Activated naive CD4-positive, alpha-beta T cell treated with anti-CD3 and anti-CD28 coated beads, Interleukin-2, amount 50 U/mL, for 72 hours (primary cell): ENCODE data around the gene PITX1. TPM values are rescaled to one million over a fixed set of nuclear protein-coding genes. Genes with fewer than 3 reads are reported as not detected.
"Not testable (repeated sequence)": the region's sequence is repeated elsewhere in the genome, so short reads cannot be mapped to it uniquely, and the experiment has no call there.

Experiments
- ATAC-seq, 2 donors: fragments of 150-1000 bp; cut with Tn5 transposase; 2 replicates each; pipeline ENCODE4 v1.10.0; 2021; ENCODE audit warnings: mild to moderate bottlenecking in 2 of 2, moderate library complexity in 2 of 2
- DNase-seq, 2 donors: peaks; one replicate each; pipeline ENCODE4 v3.0.0; 2021 to 2022; ENCODE audit warnings: low spot score in 2 of 2
- H3K27ac Mint-ChIP-seq, 2 donors: one replicate each; pipeline ENCODE4 v1.8.0; 2022; ENCODE audit warnings: mild to moderate bottlenecking in 2 of 2, mixed read lengths in 2 of 2
- H3K36me3 Mint-ChIP-seq, 2 donors: one replicate each; pipeline ENCODE4 v1.8.0; 2022; ENCODE audit warnings: mixed read lengths in 2 of 2
- H3K9me3 Mint-ChIP-seq, 2 donors: one replicate each; pipeline ENCODE4 v1.8.0; 2022; ENCODE audit warnings: mixed read lengths in 2 of 2
- total RNA-seq, 2 donors: library from RNA; stranded (reverse); gene quantifications; one replicate each; pipeline ENCODE4 v1.2.3, GENCODE V29; 2022

The PITX1 gene
- total RNA-seq: under 1 TPM in 1 of 2 donors, not detected in 1; 0.62 TPM

GRCh38 chr5:135033901-135034235, at the start of gene PITX1:
Gene PITX1 (minus strand): TSS chr5:135034228. CDS start chr5:135033881, 347 bp downstream.
- H3K27ac Mint-ChIP-seq: no peak within 1 kb of the TSS
- DNase-seq (no peak), ATAC-seq (peak; percentile 15 to 36)
- H3K36me3 Mint-ChIP-seq: peaks cover 11 to 17% of the 10 kb centered on the region in 2 donors
- peaks cover 6% of the 10 kb centered on the region in 2 donors for H3K9me3 Mint-ChIP-seq

- not testable (repeated sequence) for H3K9me3 Mint-ChIP-seq, DNase-seq, H3K27ac Mint-ChIP-seq, ATAC-seq
- H3K36me3 Mint-ChIP-seq: peaks cover 0 to 12% of the 10 kb centered on the region in 2 donors
Measured at GRCh38 chr5:135083334-135083733, 49.3 kb upstream of the PITX1 start.

- H3K36me3 Mint-ChIP-seq: peaks cover 0 to 12% of the 10 kb centered on the region in 2 donors
- no peak for DNase-seq
- no peak overlapping the region for H3K27ac Mint-ChIP-seq
- H3K9me3 Mint-ChIP-seq: peaks cover 5 to 9% of the 10 kb centered on the region in 2 donors
- no peak for ATAC-seq
Measured at GRCh38 chr5:135081240-135081639, 47.2 kb upstream of the PITX1 start.

- Mint-ChIP-seq H3K36me3 (peaks cover 0 to 12% of the 10 kb centered on the region in 2 donors), H3K27ac (no peak overlapping the region), H3K9me3 (peaks cover 5 to 9% of the 10 kb centered on the region in 2 donors)
- no peak for DNase-seq
- ATAC-seq: no peak
Measured at GRCh38 chr5:135079760-135080159, 45.7 kb upstream of the PITX1 start.

GRCh38 chr5:135079099-135079681, 45.2 kb upstream of the PITX1 start:
- H3K36me3 Mint-ChIP-seq: peaks cover 0 to 12% of the 10 kb centered on the region in 2 donors
- H3K9me3 Mint-ChIP-seq: peaks cover 5 to 9% of the 10 kb centered on the region in 2 donors
- no peak for ATAC-seq
- no peak overlapping the region for H3K27ac Mint-ChIP-seq
- DNase-seq: peak in 1 of 2 donors; percentile 25

- ATAC-seq (no peak), DNase-seq (peak in 1 of 2 donors; percentile 25)
- Mint-ChIP-seq H3K36me3 (peaks cover 0 to 12% of the 10 kb centered on the region in 2 donors), H3K27ac (no peak overlapping the region), H3K9me3 (peaks cover 0 to 9% of the 10 kb centered on the region in 2 donors)
Measured at GRCh38 chr5:135076801-135077200, 42.8 kb upstream of the PITX1 start.

GRCh38 chr5:135076051-135076491, 42.0 kb upstream of the PITX1 start:
- DNase-seq: no peak
- Mint-ChIP-seq H3K9me3 (peaks cover 0 to 4% of the 10 kb centered on the region in 2 donors), H3K36me3 (peaks cover 0 to 4% of the 10 kb centered on the region in 2 donors), H3K27ac (no peak overlapping the region)
- no peak for ATAC-seq

- Mint-ChIP-seq H3K9me3 (no peaks in the 10 kb centered on the region), H3K36me3 (no peaks in the 10 kb centered on the region), H3K27ac (no peak overlapping the region)
- DNase-seq (peak in 1 of 2 donors; percentile 44), ATAC-seq (no peak)
Measured at GRCh38 chr5:135075621-135076020, 41.6 kb upstream of the PITX1 start.

- DNase-seq (no peak), ATAC-seq (no peak)
- Mint-ChIP-seq H3K9me3 (no peaks in the 10 kb centered on the region), H3K36me3 (no peaks in the 10 kb centered on the region), H3K27ac (no peak overlapping the region)
Measured at GRCh38 chr5:135073761-135074345, 39.8 kb upstream of the PITX1 start.

- DNase-seq: peak in 1 of 2 donors; percentile 33
- no peak overlapping the region for H3K27ac Mint-ChIP-seq
- no peaks in the 10 kb centered on the region for H3K36me3 Mint-ChIP-seq
- ATAC-seq: no peak
- no peaks in the 10 kb centered on the region for H3K9me3 Mint-ChIP-seq
Measured at GRCh38 chr5:135072387-135073281, 38.6 kb upstream of the PITX1 start.

- ATAC-seq: no peak
- Mint-ChIP-seq H3K9me3 (no peaks in the 10 kb centered on the region), H3K27ac (no peak overlapping the region), H3K36me3 (no peaks in the 10 kb centered on the region)
- no peak for DNase-seq
Measured at GRCh38 chr5:135071311-135071710, 37.3 kb upstream of the PITX1 start.

GRCh38 chr5:135069895-135070657, 36.0 kb upstream of the PITX1 start:
- DNase-seq (no peak), ATAC-seq (no peak)
- Mint-ChIP-seq H3K27ac (no peak overlapping the region), H3K9me3 (no peaks in the 10 kb centered on the region), H3K36me3 (no peaks in the 10 kb centered on the region)

GRCh38 chr5:135069016-135069770, 35.2 kb upstream of the PITX1 start:
- Mint-ChIP-seq H3K9me3 (no peaks in the 10 kb centered on the region), H3K27ac (no peak overlapping the region), H3K36me3 (no peaks in the 10 kb centered on the region)
- no peak for DNase-seq
- no peak for ATAC-seq

GRCh38 chr5:135067587-135067986, 33.6 kb upstream of the PITX1 start:
- DNase-seq (no peak), ATAC-seq (no peak)
- H3K9me3 Mint-ChIP-seq: no peaks in the 10 kb centered on the region
- H3K27ac Mint-ChIP-seq: no peak overlapping the region
- no peaks in the 10 kb centered on the region for H3K36me3 Mint-ChIP-seq

GRCh38 chr5:135066781-135067180, 32.8 kb upstream of the PITX1 start:
- H3K36me3 Mint-ChIP-seq: no peaks in the 10 kb centered on the region
- ATAC-seq (no peak), DNase-seq (no peak)
- no peaks in the 10 kb centered on the region for H3K9me3 Mint-ChIP-seq
- H3K27ac Mint-ChIP-seq: no peak overlapping the region
